ENCODE results near the gene EPS8L1.
"Not testable (repeated sequence)": the region's sequence is repeated elsewhere in the genome, so short reads cannot be mapped to it uniquely, and the experiment has no call there.

EPS8L1 gene

DNA sequence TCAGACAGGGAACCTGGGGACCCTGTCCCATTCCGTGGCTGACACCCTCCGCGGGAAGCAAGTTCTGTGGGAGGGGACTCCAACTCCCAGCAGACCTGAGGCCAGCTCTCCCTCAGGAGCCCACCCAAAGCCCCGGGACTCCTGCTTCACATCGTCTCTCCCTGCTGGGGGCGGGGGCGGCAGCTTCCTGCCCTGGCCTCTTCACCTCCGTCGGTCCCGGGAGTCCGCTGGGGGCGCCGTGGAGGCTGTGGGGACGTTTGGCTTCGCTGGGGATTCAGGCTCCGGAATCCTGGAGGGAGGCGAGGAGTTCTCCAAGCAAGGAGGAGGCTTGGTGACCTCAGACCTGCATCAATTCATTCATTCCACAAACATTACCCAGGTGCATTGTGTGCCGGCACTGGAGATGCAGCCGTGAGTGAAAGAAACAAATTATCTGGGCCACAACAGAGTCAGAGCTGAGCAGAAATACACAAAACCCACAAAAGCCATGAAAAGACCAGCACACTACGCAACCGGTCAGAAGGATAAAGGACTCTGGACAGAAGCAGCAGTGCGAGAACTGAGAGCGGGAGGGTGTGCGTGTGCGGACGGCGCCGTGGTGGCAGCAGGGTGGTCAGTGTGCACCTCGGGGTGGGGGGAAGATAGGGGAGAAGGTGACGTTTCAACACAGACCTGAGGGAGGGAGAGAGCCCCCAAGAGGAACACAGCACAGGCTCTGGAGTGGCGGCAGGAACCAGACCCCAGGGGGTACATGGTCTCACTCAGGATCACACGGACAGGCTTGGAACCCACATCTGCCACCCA is 19.0 kb downstream of the EPS8L1 start:
- no peak for DNase-seq (ENCODE audit: low read depth in 2 of 3, low spot score in 1 of 3)

DNA sequence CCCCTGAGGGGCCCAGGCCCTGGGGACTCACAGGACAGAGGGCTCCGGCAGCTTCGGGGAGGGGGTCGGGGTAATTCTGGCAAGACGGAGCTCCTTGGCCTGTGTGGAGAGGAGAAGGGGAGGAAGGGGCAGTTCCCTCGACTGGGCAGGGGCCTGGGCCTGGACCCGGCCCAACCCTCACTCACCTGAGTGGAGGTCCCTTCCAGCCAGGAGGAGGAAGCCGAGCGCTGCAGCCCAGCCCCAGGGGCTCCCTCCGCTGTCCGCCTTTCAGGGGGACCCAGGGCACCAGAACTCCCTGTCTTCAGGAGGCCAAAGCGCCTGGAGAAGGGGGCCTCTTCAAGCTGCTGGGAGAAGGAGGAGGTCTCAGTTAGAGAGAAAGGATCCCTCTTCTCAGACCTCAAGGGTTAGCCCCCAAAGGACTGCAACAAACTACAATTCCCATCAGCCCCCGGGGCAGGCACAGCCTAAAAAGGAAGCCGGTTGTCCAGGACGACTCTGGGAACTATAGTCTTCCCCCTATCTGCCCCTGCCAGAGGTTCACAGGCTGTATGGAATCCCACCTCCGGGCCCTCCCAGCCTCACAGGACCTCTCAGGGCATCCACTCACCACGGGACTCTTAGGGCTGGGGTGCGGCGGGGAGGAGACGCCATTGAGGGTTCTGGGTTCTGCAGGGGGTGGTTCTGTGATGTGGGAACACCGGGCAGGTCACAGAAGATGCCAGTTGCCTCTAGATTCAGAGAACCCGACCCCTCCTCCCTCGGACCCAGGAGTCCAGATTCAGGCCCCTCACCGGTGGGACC is 19.8 kb downstream of the EPS8L1 start:
- DNase-seq (ENCODE audit: low read depth in 2 of 3, low spot score in 1 of 3) = no peak

DNA sequence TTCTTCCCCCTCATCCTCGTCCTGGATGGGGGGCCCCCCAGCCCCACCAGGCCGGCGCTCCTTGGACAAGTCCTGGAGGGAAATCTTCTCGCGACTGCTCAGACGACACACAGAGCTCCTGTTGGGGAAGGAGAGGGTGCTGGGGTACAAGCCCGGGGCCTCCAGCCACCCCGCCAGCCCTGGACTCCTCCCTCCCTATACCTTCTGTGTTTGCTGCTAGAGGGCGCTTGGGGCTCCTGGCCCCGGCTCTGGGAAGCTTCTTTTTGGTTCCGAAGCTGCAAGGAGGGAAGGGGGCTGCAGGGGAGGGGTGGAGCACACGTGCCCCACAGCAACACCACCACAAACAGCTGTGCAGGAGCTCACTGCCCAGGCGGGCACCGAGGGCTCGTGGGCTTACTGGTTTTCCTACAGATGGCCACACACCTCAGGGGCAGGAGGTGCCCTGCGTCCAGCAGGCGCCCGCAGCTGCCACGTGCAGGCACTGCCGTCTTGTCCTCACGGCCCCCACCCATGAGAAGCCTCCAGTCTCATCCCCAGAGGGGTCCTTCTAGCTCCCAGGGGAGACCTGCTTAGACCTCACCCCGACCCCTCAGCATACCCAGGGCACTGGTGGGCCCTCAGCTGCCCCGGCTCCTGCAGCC is 20.5 kb downstream of the EPS8L1 start:
- DNase-seq (ENCODE audit: low read depth in 2 of 3, low spot score in 1 of 3) = no peak

DNA sequence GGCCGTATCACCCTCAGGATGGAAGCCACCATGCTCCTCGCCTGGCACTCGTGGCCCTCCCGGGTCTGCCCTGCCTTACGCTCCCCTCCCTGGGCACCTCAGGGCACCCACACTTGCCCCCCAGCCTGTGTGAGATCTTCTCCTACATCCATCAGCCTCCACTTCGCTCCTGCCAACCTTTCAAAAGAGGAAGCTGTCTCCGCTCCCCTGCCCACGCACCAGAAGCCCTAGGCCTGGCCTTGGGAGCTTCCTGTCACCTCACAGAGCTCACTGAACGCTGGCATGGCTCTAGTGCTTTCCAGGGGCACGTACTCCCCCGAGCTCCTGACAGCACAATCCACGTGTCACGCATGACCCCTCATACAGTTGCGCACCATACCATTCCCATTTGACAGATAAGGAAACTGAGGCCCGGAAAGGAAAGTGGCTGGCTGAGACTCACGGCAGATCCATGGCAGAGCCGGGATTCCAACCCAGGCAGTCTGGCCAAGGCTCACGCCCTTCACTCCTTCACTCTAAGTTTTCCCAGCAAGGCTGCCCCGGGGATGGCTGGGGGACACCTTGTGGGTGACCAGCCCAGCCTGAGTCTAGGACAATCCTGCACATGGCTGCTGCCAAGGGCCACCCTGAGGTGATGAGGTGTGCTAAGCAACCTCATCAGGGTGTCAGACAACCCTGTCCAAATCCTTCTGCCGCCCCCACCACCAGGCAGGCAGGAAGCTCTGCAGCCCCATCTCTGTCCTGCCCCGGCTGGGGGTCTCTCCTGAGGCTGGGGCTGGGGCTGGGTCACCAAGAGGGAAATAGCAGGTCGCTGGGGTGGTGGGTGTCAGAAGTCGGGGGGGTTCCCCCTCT is 22.4 kb downstream of the EPS8L1 start:
- no peak for DNase-seq (ENCODE audit: low read depth in 2 of 3, low spot score in 1 of 3)

DNA sequence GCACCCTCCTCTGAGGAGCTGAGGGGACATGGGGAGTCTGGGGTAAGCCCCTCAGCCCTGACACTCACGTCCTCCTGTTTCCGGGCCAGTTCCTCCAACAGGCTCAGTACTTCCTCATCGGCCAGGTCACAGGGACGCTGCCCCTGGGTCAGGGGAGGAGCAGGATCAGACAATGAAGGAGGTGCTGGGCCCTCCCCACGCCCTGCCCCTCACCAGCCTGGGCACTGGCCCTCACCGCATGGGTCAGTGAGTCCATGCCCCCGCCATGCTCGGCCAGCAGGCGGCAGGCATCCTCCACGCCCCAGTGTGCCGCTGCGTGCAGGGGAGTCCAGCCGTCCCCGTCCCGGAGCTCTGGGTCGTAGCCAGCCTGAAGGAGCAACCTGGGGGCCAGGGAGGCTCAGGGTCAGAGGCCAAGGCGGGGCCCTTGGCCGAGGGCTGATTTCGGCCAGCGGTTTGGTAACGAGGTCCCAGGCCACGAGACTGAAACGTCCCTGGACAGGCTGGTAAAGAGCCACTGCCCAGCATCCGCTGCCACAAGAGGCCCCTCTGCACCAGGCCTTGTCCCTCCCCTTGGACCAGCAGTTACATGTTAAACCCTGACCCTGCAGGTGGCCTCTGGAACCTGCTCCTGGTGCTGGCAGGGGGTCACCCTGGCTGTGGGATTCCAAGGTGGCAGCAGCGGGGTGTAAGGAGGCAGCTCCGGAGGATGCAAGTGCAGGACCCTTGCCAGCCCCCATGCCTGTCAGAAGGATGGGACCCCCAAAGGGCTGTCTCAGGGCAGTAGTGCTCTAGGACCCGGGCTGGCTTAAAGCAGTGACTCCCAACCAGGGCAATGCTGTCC is 23.3 kb downstream of the EPS8L1 start:
- no peak for DNase-seq (ENCODE audit: low read depth in 2 of 3, low spot score in 1 of 3)

DNA sequence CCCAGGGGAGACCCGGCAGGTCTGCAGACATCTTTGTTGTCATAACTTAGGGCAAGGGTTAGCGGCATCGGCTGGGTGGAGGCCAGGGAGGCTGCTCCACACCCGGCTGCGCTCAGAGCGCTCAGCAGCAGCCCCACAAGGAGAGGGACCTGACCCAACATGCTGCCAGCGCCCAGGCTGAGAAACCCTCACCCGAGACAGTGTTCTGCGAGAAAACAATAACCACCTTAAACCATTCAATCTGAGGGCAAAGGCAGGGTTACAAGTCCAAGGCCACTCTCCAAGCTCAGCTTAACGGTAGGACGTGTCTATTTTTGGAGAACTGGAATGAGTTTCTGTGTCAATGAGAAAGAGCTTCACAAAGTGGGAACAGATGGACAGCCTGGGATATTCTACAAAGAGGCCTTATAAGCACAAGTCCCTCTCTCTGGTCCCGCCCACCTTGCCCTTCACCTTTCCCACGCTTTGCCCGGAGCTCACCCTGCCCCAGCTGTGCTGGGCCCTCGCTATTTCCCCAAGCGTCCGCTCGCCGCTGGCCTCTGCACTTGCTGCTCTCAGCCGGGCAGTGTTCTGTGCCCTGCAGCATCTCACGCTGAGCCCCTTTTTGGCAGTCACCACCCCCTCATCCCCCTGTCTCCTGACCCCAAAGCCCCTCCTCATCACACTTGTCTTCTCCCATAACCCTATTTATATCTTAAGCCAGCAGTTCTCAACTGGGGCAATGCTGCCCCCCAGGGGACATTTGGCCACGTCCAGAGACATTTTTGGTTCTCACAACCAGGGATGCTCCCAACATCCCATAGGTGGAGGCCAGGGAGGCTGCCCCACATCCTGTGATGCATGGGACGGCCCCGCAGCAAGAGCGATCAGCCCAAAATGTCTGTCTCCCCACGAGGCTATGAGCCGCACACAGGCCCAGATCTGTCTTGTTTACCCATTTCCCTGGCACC is 24.2 kb downstream of the EPS8L1 start:
- no peak for DNase-seq (ENCODE audit: low read depth in 2 of 3, low spot score in 1 of 3)

DNA sequence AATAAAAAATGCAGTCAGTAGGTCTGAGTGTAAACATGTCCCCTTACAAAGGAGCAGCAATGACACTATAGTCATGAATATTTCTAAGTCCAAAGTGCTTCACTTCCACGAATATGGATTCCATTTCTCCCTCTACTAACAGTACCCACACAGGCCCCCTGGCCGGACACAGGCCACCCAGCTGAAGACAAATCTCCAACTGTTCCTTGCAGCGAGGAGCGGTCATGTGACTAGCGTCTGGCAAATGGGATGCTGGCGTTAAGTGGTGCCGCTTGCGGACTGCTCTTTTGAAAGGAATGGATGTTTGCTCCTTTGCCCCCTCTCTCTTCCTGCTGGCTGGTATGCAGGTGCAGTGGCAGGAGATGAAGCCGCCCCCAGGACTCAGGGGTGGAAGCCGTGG is 25.6 kb downstream of the EPS8L1 start:
- no peak for DNase-seq (ENCODE audit: low read depth in 2 of 3, low spot score in 1 of 3)

DNA sequence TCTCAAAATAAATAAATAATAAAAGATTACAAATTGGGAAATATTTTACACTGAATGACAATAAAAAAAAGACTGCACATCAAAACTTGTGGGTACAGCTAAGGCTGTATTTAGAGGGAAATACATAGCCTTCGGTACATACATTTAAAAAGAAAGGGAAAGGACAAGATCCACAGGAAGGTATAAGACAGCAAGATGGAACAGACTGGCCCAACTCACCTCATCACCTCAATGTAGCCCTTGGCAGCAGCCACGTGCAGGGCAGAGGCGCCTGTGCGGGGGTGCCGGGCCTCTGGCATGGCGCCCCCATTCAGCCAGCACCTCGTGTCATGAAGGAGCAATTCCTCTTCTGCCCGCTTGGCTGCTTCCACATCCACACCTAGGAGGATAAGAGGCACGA is 27.5 kb downstream of the EPS8L1 start:
- DNase-seq (ENCODE audit: low read depth in 2 of 3, low spot score in 1 of 3) = no peak

DNA sequence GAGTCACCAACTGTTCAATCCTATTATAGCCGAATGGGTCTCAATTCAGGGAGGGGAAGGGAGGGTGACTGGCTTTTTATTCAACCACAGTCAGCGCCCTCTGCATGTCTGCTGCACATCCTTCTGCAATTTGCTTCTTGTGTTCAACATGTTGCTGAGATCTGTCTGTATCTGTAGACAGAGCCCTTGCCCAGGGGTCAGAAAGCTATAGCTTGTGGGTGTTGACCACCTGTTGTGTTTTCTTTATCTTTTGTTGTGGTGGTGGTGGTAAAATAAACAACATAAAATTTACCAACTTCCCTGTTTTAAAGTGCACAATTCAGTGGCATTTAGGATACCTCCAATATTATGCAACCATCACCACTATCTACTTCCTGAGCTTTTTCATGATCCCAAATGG is 29.6 kb downstream of the EPS8L1 start:
- DNase-seq (ENCODE audit: low read depth in 2 of 3, low spot score in 1 of 3) = no peak

DNA sequence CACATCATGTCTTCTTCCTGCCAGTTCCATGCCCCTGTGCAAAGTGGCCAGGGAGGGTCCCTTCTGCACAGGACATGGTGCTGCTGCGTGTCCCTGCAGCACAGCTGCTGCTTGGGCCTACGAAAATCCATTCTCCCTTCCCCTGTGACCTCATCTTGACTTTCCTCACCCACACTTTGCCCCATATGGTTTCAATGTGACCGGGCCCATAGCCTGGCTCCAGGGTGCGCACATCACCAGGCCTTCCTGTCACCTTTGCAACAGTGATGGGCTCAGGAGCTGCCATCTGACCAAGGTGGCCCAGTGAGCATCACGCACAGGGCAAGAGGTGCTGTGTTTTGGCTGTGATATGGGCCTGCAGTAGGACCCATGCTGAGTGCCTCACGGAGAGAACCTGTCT is 30.9 kb downstream of the EPS8L1 start:
- no peak for DNase-seq (ENCODE audit: low read depth in 2 of 3, low spot score in 1 of 3)

DNA sequence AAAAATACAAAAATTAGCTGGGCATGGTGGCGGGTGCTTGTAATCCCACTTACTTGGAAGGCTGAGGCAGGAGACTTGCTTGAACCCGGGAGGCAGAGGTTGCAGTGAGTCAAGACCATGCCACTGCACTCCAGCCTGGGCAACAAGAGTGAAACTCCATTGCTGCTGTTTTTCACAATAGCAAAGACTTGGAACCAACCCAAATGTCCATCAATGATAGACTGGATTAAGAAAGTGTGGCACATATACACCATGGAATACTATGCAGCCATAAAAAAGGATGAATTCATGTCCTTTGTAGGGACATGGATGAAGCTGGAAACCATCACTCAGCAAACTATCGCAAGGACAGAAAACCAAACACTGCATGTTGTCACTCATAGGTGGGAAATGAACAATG is 31.6 kb downstream of the EPS8L1 start:
- not testable (repeated sequence) for DNase-seq (ENCODE audit: low read depth in 2 of 3, low spot score in 1 of 3)

DNA sequence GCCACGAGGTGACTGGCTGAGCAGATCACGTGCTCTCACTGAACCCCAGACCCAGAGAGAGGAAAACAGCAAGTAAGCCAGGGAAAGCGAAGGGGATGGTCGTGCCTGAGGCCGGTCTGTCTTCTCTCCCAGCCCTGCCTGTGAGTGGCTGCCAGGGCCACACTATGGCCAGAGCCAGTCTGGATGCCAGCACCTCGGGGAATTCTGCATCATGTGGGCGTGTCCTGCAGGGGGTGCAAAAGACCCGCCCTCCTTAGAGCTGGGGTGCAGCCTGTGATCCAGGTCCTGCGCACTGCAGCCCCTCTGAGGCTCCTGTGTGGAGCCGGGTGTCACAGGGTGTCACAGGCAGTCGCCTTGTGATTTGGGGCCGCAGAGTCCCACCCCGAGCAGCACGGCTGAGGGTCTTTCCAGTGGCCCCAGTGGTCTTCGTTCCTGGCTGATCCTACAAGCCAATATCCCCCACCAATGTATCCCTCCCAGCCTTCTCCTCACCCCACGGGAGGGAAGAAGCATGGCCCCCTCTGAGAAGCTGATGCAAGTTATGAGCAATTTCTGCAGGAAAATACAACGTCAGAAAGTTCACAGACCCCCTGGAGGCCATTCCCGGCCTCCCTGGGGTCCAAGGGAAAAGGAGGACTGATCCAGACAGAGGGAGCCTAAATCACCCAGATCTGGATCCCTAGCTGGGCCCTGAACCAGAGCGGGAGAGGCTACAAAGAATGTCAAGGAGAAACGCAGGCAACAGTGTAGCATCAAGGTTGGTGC is 34.0 kb downstream of the EPS8L1 start:
- no peak for DNase-seq (ENCODE audit: low read depth in 2 of 3, low spot score in 1 of 3)

DNA sequence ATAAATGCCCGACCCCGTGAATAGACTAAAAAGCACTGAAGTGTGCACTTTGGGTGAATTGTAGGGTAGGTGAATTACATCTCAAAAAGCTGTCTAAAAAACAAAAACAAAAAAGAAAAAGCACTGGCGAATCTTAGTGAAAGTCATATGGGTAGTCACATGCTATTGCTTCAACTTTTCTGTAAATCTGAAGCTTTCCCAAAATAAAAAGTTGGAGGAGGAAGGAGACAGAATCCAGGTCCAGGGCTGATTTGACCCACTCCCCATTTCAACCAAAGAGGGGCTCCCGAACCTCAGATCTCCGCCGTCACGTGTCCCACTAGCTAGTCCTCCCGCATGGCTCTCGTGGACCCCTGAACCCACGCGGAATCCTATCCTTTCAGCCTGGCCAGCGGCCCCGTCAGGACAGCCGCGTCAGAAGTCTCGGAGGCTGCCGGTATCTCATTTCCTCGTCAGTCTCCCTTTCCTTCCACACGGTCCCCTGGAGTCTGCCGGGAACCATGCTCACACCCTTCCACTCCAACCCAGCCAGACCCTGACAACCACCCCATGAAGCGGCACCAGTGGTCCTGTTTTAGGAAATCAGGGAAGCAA is 35.7 kb downstream of the EPS8L1 start:
- no peak for DNase-seq (ENCODE audit: low read depth in 2 of 3, low spot score in 1 of 3)

DNA sequence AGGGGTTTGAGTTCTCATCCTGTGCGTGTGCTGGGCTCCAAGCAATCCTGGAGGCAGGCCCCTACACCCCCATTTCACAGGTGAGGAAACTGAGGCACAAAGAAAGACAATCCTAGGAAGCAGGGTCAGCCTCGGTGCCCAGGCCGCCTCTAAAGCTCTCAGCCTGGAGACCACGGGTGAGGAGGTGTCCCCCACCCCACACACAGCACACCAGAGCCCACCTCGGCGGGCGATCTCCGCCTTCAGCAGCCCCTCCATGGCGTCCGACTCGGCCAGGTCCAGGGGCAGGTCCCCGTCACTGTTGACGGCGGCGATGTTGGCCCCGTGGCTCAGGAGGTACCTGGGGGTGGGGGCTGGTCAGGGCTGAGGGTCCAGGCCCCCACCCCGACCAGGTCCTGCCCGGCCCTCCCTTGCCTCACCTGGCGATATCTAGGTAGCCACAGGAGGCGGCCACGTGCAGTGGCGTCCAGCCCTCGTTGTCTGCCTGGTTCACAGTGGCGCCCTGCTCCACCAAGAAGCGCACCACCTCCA is 36.6 kb downstream of the EPS8L1 start:
- no peak for DNase-seq (ENCODE audit: low read depth in 2 of 3, low spot score in 1 of 3)

DNA sequence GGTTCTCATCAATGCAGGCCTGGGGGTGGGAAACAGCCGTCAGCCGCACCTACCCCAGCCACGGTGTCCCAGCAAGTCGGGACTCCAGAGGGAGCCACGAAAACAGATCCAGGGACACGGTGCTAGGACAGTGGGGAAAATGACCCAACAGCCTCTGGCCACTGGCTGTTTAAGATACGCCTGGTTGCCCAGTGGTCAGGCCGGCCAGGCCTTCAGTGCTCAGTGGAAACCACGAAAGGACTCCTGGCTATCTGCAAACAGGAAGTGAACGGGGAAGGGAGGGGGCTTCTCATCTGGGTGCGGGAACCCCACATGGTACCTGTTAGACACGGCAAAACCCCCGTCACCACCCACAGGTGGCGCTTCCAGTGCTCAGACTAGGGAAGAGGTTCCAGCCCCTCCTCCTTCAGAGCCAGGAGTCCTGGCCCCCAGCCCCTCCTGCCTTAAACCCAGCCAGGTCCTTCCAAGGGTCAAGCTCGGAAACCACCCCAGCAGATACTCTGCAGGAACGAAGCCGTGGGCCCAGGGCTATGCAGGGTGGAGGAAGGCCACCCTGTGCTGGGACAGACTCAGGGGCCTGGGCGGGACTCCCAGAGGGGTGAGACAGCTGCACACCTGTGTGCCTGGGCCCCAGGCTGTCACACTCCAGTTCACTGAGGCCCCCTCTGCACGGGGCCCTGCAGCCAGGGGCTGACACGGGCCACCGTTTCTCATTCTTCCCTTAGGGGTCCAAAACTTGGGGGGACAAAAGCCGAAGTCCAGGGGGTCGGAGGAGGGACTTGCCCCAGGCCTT is 37.3 kb downstream of the EPS8L1 start:
- no peak for DNase-seq (ENCODE audit: low read depth in 2 of 3, low spot score in 1 of 3)

DNA sequence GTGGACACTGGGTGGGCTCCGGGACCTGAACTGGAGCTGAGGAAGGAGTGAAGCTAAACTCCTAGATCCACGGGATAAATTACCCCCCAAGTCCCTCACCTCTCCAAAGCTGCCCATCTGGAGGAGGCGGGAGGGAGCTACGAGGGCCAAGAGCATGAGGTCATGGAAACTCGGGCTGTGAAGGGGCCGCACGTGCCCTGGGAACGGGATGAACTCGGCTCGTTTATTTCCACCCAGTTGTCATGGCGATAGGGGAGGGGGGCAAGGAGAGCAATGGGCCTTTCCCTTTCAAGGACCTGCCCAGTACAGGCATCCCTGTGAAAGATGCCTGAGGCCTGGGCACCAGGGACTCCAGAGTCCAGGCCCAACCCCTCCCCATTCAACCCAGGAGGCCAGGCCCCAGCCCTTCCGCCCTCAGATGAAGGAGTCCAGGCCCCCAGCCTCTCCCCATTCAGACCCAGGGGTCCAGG is 37.9 kb downstream of the EPS8L1 start:
- no peak for DNase-seq (ENCODE audit: low read depth in 2 of 3, low spot score in 1 of 3)

All from stimulated activated CD4-positive, alpha-beta T cell treated with anti-CD3 and anti-CD28 coated beads, Interleukin-12 subunit alpha, Interleukin-12 subunit beta, amount 100 ng/mL, for 48 hours (primary cell).